HG03342 (cell line): Measurements from ENCODE around the gene RBFOX1.
"Not testable (repeated sequence)": the region's sequence is repeated elsewhere in the genome, so short reads cannot be mapped to it uniquely, and the experiment has no call there.

Experiments used
- ATAC-seq: cut with Tn5 transposase; IDR thresholded peaks from one replicate; pipeline ENCODE4 v1.9.1; 2021; ENCODE audit warnings: mild to moderate bottlenecking, moderate library complexity; ENCODE audit not compliant: unreplicated experiment

RBFOX1 gene

GRCh38 chr16:7452090-7452489 lies 119.4 kb downstream of the RBFOX1 start:
- no peak for ATAC-seq

DNA sequence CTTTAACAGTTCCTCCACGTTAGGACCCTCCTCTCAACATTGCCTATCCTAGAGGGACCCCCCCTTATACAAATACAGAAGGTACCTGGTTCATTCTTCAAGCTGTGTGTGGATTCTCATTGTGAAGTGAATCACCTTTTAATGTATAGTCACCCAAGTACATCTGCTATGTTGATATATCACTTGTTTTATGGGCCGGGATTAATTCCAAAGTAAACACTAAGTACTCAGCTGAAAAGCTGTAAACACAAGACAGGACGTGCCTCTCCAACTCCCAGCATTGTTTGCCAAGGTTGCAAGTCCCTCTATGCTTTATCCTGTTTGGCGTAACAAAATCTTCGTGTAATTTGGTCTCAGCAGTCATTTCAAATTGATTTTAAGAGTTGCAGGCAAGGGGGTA lies 123.6 kb downstream of the RBFOX1 start:
- no peak for ATAC-seq

GRCh38 chr16:7458144-7458543 lies 125.5 kb downstream of the RBFOX1 start:
- no peak for ATAC-seq

GRCh38 chr16:7470344-7470743 lies 137.7 kb downstream of the RBFOX1 start:
- no peak for ATAC-seq

- no peak for ATAC-seq
Observed at GRCh38 chr16:7471268-7471667, 138.6 kb downstream of the RBFOX1 start.

DNA sequence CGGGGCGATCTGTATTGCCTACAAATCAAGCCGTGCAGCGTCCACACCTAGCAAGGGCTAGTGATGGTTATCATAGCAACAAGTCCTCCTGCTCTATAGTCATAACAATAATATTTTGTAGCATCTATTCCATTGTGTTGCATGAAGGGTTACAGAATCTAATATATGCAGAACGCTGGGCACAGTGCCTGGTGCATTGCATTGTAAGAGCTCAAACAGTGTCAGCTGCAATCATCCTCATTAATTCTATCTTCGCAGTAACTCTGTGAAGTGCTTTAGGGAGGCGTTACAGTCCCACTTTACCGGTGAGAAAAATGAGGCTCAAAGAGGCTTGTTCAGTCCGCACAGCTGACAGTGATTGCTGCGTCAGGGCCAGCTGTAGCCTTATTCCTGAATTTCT lies 149.4 kb downstream of the RBFOX1 start:
- ATAC-seq: no peak

- ATAC-seq: no peak
Observed at GRCh38 chr16:7482596-7483290, 150.1 kb downstream of the RBFOX1 start.

GRCh38 chr16:7487574-7488323 lies 155.1 kb downstream of the RBFOX1 start:
- ATAC-seq: no peak

DNA sequence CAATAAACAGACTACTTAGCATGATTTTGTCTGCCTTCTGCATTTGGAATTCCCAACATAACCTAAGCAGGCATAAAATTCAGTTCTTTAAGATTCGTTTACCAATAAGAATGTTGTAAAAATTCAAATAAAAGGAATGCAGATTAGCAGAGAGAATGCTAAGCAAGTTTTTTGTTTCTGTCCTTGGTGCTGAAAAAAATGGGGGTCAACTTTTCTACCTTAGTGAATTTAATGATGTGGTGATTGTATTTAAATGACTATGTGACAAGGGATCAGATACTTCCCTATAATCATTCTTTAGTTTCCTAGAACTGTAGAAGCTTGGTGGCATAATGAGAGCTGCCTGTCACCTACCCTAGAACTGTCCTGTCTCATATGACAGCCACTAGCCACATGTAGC lies 159.5 kb downstream of the RBFOX1 start:
- no peak for ATAC-seq

GRCh38 chr16:7493133-7493532 lies 160.5 kb downstream of the RBFOX1 start:
- ATAC-seq: no peak

DNA sequence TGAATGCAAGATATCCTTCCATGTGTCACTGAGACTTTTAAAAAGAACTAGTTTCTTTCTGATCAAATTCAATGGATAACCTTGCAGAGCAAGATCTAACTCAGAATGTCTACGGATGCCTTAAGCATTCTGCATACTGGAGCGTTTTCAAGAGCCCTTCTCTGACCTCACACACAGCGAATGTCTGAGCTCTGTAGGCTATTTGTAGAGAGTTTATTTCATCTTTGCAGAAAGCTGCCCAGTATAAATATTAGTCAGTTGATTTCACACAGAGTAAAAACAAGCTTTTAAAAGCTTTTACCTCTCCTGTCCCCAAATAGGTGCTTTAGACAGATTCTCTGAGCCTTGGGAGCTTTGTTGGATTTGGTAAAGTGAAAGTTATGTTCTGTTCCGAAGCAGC lies 165.0 kb downstream of the RBFOX1 start:
- no peak for ATAC-seq

DNA sequence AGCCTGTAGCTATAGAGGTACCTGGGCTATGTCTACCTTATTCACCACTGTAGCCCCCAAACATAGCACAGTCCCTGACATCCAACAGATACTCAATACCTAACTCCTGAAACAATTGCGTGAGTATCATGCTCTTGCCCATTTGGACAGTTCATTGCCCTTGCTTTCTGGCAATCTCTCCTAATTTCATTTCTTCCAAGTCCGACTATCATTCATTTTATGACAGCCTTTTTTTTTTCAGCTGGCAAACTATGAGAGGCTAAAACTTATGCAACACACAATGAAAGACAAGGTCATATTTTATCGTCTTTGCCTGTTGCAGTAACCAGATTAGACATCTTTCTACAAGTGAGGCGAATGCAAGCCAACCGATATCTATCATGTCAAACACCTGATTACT lies 169.2 kb downstream of the RBFOX1 start:
- ATAC-seq: no peak

DNA sequence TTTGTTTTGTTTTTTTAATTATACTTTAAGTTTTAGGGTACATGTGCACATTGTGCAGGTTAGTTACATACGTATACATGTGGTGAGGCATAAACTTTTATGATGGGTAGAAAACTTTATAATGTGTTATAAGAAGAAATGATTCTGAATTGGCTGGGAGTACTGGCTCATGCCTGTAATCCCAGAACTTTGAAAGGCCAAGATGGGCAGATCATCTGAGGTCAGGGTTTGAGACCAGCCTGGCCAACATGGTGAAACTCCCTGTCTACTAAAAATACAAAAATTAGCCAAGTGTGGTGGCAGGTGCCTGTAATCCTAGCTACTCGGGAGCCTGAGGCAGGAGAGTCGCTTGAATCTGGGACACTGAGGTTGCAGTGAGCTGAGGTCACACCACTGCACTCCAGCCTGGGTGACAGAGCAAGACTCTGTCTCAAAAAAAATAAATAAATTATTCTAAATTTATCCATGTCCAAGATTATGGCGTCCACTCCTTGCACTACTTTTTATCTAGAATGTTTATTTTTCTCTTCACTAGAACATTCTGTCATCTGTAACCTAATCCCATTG lies 170.0 kb downstream of the RBFOX1 start:
- not testable (repeated sequence) for ATAC-seq

DNA sequence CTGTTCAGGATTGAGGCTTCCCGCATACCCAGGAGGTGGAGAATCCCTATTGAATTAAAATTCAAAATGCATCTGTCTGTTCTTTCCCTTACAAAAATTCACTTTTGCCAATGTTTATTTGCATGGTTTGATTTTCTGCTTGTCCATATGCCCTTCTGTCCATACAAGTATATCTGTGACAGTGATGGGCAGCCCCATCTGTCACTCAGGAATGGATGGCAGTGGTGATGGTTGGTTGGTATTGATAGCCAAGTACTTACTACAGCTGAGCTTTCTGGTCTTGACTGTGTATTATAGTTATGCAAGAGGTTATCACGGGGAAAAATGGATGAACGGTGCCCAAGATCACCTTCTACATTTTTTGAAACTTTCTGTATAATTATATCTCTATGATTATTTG lies 171.0 kb downstream of the RBFOX1 start:
- ATAC-seq: no peak

- no peak for ATAC-seq
Observed at GRCh38 chr16:7504844-7505243, 172.2 kb downstream of the RBFOX1 start.

GRCh38 chr16:7505495-7505894 lies 172.8 kb downstream of the RBFOX1 start:
- no peak for ATAC-seq

GRCh38 chr16:7506363-7506762 lies 173.7 kb downstream of the RBFOX1 start:
- no peak for ATAC-seq

DNA sequence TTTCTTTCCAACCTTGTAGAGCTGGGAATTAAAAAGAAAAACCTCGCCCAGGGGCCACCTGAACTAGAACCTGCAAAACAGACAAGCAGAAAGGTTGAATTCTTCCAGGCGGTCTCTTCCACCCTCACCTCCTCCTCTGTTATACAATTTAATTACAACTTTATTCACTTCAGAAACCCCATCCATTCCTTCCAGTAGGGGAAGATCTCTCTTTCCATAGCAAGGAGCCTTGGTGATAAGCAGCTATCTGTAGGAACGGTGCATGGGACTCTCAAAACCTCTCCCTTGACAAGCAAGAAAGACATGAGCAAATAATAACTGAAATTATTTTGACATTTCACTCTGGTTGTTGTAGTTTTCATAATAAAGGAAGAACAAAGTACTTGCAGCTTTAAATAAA lies 176.0 kb downstream of the RBFOX1 start:
- no peak for ATAC-seq

DNA sequence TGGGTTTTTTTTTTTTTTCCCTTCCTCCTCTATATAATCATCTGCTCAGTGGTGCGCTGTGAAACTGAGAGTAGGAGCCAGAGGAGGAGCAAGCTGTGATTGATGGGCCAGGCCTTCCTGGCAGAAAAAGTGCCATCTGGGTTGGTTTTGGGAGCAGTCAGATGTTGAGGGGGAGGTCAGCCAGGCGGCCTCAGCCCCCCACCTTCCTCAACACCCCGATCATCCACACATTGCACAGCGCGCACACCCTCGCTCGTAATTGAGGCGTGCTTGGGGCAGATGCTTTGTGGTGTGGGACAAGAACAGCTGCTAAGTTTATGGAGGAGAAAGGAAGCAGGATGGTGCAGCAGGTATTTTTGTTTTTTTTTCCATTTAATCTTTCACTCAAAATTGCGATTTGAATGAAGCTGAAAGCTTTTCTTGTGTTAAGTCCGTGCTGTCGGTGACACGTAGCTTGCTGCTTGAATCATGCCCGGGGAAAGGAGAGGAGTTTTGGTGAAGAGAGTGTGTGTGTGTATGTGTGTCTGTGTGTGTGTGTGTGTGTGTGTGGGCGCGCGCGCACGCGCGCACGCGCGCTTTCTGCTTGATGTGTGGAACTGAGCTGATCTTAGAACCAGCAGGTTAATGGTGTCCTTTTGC lies 177.4 kb downstream of the RBFOX1 start:
- no peak for ATAC-seq

DNA sequence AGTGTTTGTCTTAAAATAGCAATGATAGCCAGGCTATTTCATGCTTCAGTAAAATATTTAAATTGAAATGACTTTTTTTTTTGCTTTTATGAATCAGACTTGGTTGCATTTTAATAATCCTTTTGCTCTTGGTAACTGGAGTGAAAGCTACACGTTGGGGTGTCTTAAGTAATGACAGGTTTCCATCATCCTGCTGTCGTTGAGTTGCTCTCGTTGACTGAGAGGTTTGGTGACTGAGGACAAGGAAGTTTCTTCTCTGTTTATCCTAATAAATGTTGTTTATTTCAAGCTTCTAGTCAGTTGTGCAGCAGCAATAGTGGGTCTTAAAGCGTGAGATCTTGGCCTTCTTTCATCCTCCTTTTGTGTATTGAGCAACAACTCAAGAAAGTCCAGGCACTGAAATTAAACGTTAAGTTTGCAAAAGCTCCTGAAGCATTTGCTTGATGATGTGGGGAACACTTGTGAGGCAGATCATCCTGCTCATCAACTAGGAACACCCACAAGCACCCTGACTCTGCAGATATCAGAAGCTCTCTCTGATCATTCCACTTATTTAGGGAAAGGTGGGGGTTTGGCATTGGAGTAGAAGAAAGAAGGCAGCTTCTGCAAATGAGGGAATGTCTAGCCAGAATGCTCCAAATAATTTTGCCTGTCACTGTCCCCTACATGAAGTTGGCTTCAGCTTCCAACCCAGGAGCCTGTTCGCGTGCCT lies 179.1 kb downstream of the RBFOX1 start:
- no peak for ATAC-seq

- ATAC-seq: no peak
Observed at GRCh38 chr16:7512503-7512902, 179.9 kb downstream of the RBFOX1 start.
